Measurements from ENCODE around the gene TRMT61B. TPM values are rescaled to one million over a fixed set of nuclear protein-coding genes. Genes with fewer than 3 reads are reported as not detected.

TRMT61B gene
- total and polyA plus RNA-seq, 2 donors (not counting 1 experiment from before 2014, with no cell fraction given) = 13.5 to 14.4 TPM

GRCh38 chr2:28828382-28828781 is 41.7 kb downstream of the TRMT61B start:
- Histone ChIP-seq H3K9me3 (ENCODE audit: control insufficient read depth, insufficient read depth, low read depth, low read length) (no peaks in the 10 kb centered on the region), H3K27ac (ENCODE audit: insufficient read depth, low read length) (no peak overlapping the region), H3K79me2 (ENCODE audit: control insufficient read depth, insufficient read depth, low read length) (no peaks in the 10 kb centered on the region), H3K36me3 (ENCODE audit: control insufficient read depth, insufficient read depth, low read length) (no peaks in the 10 kb centered on the region), H3K4me2 (ENCODE audit: extremely low read depth, insufficient read depth, low read length) (no peak overlapping the region), H3K9ac (ENCODE audit: insufficient read depth, low read length) (no peak overlapping the region), H3K27me3 (ENCODE audit: control insufficient read depth, insufficient read depth, low read length) (no peaks in the 10 kb centered on the region), H3K4me1 (ENCODE audit: control insufficient read depth, extremely low read depth, insufficient read depth, low read length) (no peaks in the 10 kb centered on the region), H2AFZ (ENCODE audit: low read length) (no peak overlapping the region), H4K20me1 (ENCODE audit: control insufficient read depth, extremely low read depth, insufficient read depth, low read length) (no peaks in the 10 kb centered on the region), H3K4me3 (replicated peaks in 1 of 4; ENCODE audit: control extremely low read depth in 1 of 4, insufficient read depth in 1 of 4, low read depth in 3 of 4, low read length in 4 of 4) (no peak overlapping the region)
- peak in 1 of 2 donors; percentile 50 for DNase-seq (ENCODE audit: low read depth in 2 of 2)
- TF ChIP-seq CTCF (conservative IDR thresholded peaks at IDR 0.05 in 1 of 2, IDR thresholded peaks at IDR 0.05 in 1 of 2; ENCODE audit: low read depth in 1 of 2, low read length in 2 of 2) (no peak), EZH2 (IDR thresholded peaks at IDR 0.05; ENCODE audit: low read length, missing control alignments) (no peak)

GRCh38 chr2:28824870-28825269 is 45.2 kb downstream of the TRMT61B start:
- no peak overlapping the region for H3K27ac ChIP-seq (ENCODE audit: insufficient read depth, low read length)
- H3K4me2 ChIP-seq (ENCODE audit: extremely low read depth, insufficient read depth, low read length) = no peak overlapping the region
- no peaks in the 10 kb centered on the region for H3K9me3 ChIP-seq (ENCODE audit: control insufficient read depth, insufficient read depth, low read depth, low read length)
- H3K9ac ChIP-seq (ENCODE audit: insufficient read depth, low read length) = no peak overlapping the region
- H3K4me1 ChIP-seq (ENCODE audit: control insufficient read depth, extremely low read depth, insufficient read depth, low read length) = no peaks in the 10 kb centered on the region
- no peaks in the 10 kb centered on the region for H4K20me1 ChIP-seq (ENCODE audit: control insufficient read depth, extremely low read depth, insufficient read depth, low read length)
- H3K4me3 ChIP-seq (replicated peaks in 1 of 4; ENCODE audit: control extremely low read depth in 1 of 4, insufficient read depth in 1 of 4, low read depth in 3 of 4, low read length in 4 of 4) = no peak overlapping the region
- no peaks in the 10 kb centered on the region for H3K79me2 ChIP-seq (ENCODE audit: control insufficient read depth, insufficient read depth, low read length)
- H3K27me3 ChIP-seq (ENCODE audit: control insufficient read depth, insufficient read depth, low read length) = no peaks in the 10 kb centered on the region
- DNase-seq (ENCODE audit: low read depth in 2 of 2) = no peak
- TF ChIP-seq EZH2 (IDR thresholded peaks at IDR 0.05; ENCODE audit: low read length, missing control alignments) = no peak
- no peak for TF ChIP-seq CTCF (conservative IDR thresholded peaks at IDR 0.05 in 1 of 2, IDR thresholded peaks at IDR 0.05 in 1 of 2; ENCODE audit: low read depth in 1 of 2, low read length in 2 of 2)
- no peak overlapping the region for H2AFZ ChIP-seq (ENCODE audit: low read length)
- no peaks in the 10 kb centered on the region for H3K36me3 ChIP-seq (ENCODE audit: control insufficient read depth, insufficient read depth, low read length)

DNA sequence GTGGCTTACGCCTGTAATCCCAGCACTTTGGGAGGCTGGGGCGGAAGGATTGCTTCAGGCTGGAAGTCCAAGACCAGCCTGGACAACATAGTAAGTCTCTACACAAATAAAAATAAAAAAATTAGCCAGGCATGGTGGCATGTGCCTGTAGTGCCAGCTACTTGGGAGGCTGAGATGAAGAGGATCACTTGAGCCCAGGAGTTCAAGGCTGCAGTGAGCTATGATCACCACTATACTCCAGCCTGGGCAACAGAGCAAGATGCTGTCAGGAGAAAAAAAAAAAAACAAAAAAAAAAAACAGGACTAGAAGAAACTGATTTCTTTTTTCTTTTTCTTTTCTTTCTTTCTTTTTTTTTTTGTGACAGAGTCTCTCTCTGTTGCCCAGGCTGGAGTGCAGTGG is 45.9 kb downstream of the TRMT61B start:
- Histone ChIP-seq H3K27me3 (ENCODE audit: control insufficient read depth, insufficient read depth, low read length) (no peaks in the 10 kb centered on the region), H3K79me2 (ENCODE audit: control insufficient read depth, insufficient read depth, low read length) (no peaks in the 10 kb centered on the region), H3K36me3 (ENCODE audit: control insufficient read depth, insufficient read depth, low read length) (no peaks in the 10 kb centered on the region), H3K4me1 (ENCODE audit: control insufficient read depth, extremely low read depth, insufficient read depth, low read length) (no peaks in the 10 kb centered on the region), H3K27ac (ENCODE audit: insufficient read depth, low read length) (no peak overlapping the region), H4K20me1 (ENCODE audit: control insufficient read depth, extremely low read depth, insufficient read depth, low read length) (no peaks in the 10 kb centered on the region), H3K4me2 (ENCODE audit: extremely low read depth, insufficient read depth, low read length) (no peak overlapping the region), H3K4me3 (replicated peaks in 1 of 4; ENCODE audit: control extremely low read depth in 1 of 4, insufficient read depth in 1 of 4, low read depth in 3 of 4, low read length in 4 of 4) (no peak overlapping the region), H3K9me3 (ENCODE audit: control insufficient read depth, insufficient read depth, low read depth, low read length) (no peaks in the 10 kb centered on the region), H3K9ac (ENCODE audit: insufficient read depth, low read length) (no peak overlapping the region), H2AFZ (ENCODE audit: low read length) (no peak overlapping the region)
- DNase-seq (ENCODE audit: low read depth in 2 of 2) = no peak
- TF ChIP-seq EZH2 (IDR thresholded peaks at IDR 0.05; ENCODE audit: low read length, missing control alignments) (no peak), CTCF (conservative IDR thresholded peaks at IDR 0.05 in 1 of 2, IDR thresholded peaks at IDR 0.05 in 1 of 2; ENCODE audit: low read depth in 1 of 2, low read length in 2 of 2) (no peak)
